Endodermal cell (in vitro differentiated cells): ENCODE measurements around the gene IL1F10. TPM values are rescaled to one million over a fixed set of nuclear protein-coding genes. Genes with fewer than 3 reads are reported as not detected.

Experiments used
- DNase-seq: peaks from one replicate; pipeline ENCODE4 v3.0.0-alpha.2; 2017
- H3K27ac ChIP-seq: 2 replicates; pipeline ENCODE4 v1.5.1; 2013; ENCODE audit warnings: mild to moderate bottlenecking, low read depth, low read length, moderate library complexity
- H3K27me3 ChIP-seq: 2 replicates; pipeline ENCODE4 v1.6.1; 2013; ENCODE audit warnings: mild to moderate bottlenecking, low read length, moderate library complexity; ENCODE audit not compliant: insufficient read depth, control insufficient read depth, poor library complexity, severe bottlenecking
- H3K36me3 ChIP-seq: 2 replicates; pipeline ENCODE4 v1.7.0; 2013; ENCODE audit warnings: mild to moderate bottlenecking, low read length, moderate library complexity; ENCODE audit not compliant: control insufficient read depth, insufficient read depth
- H3K4me1 ChIP-seq: one replicate; pipeline ENCODE4 v1.7.0; 2013; ENCODE audit warnings: low read length; ENCODE audit not compliant: control insufficient read depth, insufficient read depth
- H3K4me3 ChIP-seq: 2 replicates; pipeline ENCODE4 v1.5.1; 2013; ENCODE audit warnings: mild to moderate bottlenecking, low read length, moderate library complexity
- H3K9ac ChIP-seq: 2 replicates; pipeline ENCODE4 v1.6.1; 2013; ENCODE audit warnings: mild to moderate bottlenecking, low read length, moderate library complexity; ENCODE audit not compliant: poor library complexity, severe bottlenecking; ENCODE audit errors: extremely low read depth
- H3K9me3 ChIP-seq: 2 replicates; pipeline ENCODE4 v1.6.1; 2013; ENCODE audit warnings: mild to moderate bottlenecking, low read length, moderate library complexity; ENCODE audit not compliant: control insufficient read depth
- H3K27ac Mint-ChIP-seq: 2 replicates; pipeline ENCODE4 v1.8.0; 2020; ENCODE audit warnings: mixed read lengths
- H3K27me3 Mint-ChIP-seq: 2 replicates; pipeline ENCODE4 v1.8.0; 2021; ENCODE audit warnings: mild to moderate bottlenecking, mixed read lengths; ENCODE audit not compliant: insufficient read depth
- H3K36me3 Mint-ChIP-seq: 2 replicates; pipeline ENCODE4 v1.8.0; 2020; ENCODE audit warnings: low read depth, mixed read lengths
- H3K4me1 Mint-ChIP-seq: 2 replicates; pipeline ENCODE4 v1.8.0; 2020; ENCODE audit warnings: mixed read lengths
- H3K4me3 Mint-ChIP-seq: 2 replicates; pipeline ENCODE4 v1.8.0; 2020; ENCODE audit warnings: mild to moderate bottlenecking, moderate library complexity, mixed read lengths
- H3K9me3 Mint-ChIP-seq: 2 replicates; pipeline ENCODE4 v1.8.0; 2020; ENCODE audit warnings: mild to moderate bottlenecking, mixed read lengths
- CTCF ChIP-seq: fragments of 200-600 bp; sonication (generic); conservative IDR thresholded peaks from 2 replicates; pipeline ENCODE4 v1.5.0; 2021; ENCODE audit warnings: antibody characterized with exemption, mild to moderate bottlenecking
- WGBS, 2 experiments: methylation state at CpG; one replicate each; pipeline versions ENCODE4 v1.1.5 to v1.1.7; 2013; ENCODE audit warnings: missing lambda C conversion rate in 2 of 2, mixed read lengths in 1 of 2; ENCODE audit not compliant: insufficient coverage in 1 of 2, insufficient read length in 1 of 2; 5-methylcytosine and 5-hydroxymethylcytosine counted together
- total RNA-seq, 2 donors: library from RNA; stranded (reverse); fragmentation: NEBNext Ultra II Directional in 1 of 2; extraction: Animal tissue kit (Norgen Biotek cat#: 25700) in 1 of 2; gene quantifications; 2 replicates in 1 of 2; 3 replicates in 1 of 2; pipeline ENCODE4 v1.2.1, GENCODE V29; 2021

Gene IL1F10
- total RNA-seq, 2 donors from 2014 or later, result not detected

DNA sequence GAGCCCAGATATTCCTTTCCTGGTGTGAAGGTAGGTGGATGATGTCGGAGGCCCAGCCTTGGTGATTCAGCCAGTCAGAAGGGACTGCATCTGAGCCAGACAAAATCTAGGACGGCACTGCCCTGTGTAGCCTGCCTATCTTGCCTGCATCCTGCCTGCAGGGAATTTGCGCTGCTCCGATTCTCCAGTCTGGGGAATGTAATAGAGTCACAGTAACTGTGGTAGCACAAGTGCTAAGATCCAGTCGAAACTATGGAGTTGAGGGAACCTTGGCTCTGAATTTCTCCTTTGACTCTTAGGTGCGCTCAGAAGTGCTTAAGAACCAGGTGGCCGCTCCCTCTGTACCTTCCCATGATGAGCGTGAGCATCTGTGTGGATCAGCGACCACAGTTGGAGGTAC, 31.0 kb upstream of the IL1F10 start:
- Histone ChIP-seq H3K9ac (no peak overlapping the region), H3K36me3 (no peaks in the 10 kb centered on the region), H3K4me1 (no peaks in the 10 kb centered on the region), H3K4me3 (no peak overlapping the region), H3K27me3 (peaks cover 30% of the 10 kb centered on the region), H3K9me3 (no peaks in the 10 kb centered on the region), H3K27ac (no peak overlapping the region)
- no peak for TF ChIP-seq CTCF
- no peak for DNase-seq
- WGBS, 2 experiments, result 93 to 100% methylated on average over 9 of the region's 9 CpGs
- no peak overlapping the region for H3K27ac Mint-ChIP-seq
- no peak overlapping the region for H3K4me3 Mint-ChIP-seq
- peaks cover 2% of the 10 kb centered on the region for H3K4me1 Mint-ChIP-seq
- peaks cover 19% of the 10 kb centered on the region for H3K27me3 Mint-ChIP-seq
- H3K9me3 Mint-ChIP-seq, result no peaks in the 10 kb centered on the region
- H3K36me3 Mint-ChIP-seq, result no peaks in the 10 kb centered on the region

- Histone ChIP-seq H3K4me3 (no peak overlapping the region), H3K9me3 (no peaks in the 10 kb centered on the region), H3K27ac (no peak overlapping the region), H3K4me1 (no peaks in the 10 kb centered on the region), H3K27me3 (peaks cover 16% of the 10 kb centered on the region), H3K9ac (no peak overlapping the region), H3K36me3 (no peaks in the 10 kb centered on the region)
- no peak for DNase-seq
- TF ChIP-seq CTCF, result no peak
- H3K4me3 Mint-ChIP-seq, result no peak overlapping the region
- H3K27ac Mint-ChIP-seq, result no peak overlapping the region
- peaks cover 18% of the 10 kb centered on the region for H3K27me3 Mint-ChIP-seq
- no peaks in the 10 kb centered on the region for H3K36me3 Mint-ChIP-seq
- H3K4me1 Mint-ChIP-seq, result peaks cover 2% of the 10 kb centered on the region
- 94 to 95% methylated on average over 2 to 3 of the region's 3 CpGs for WGBS, 2 experiments
- H3K9me3 Mint-ChIP-seq, result no peaks in the 10 kb centered on the region
Observed at GRCh38 chr2:113038291-113038690, 29.5 kb upstream of the IL1F10 start.

DNA sequence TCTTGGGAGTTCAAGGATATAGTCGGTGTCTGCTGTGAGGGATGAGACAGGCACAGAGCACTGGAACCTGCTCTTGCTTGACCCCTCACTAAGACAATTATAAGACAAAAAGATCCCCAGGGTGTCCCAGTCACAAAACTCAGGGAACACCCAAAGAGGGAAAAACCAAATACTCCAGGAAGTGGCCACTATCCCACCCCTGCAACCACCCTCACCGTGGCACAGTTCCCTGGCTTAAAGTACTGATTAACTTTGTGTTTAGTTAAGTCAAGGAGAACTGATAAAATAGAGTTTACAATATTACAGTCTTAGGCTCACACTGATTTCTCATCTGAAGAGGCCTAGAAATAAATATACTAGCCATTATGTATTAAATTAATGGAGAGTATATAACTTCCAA, 28.6 kb upstream of the IL1F10 start:
- WGBS, 2 experiments, result 90% methylated on average over 2 of the region's 2 CpGs; no CpG with 5 or more reads in 1 of the 2 experiments
- Mint-ChIP-seq H3K9me3 (no peaks in the 10 kb centered on the region), H3K27ac (no peak overlapping the region), H3K4me1 (peaks cover 2% of the 10 kb centered on the region), H3K36me3 (no peaks in the 10 kb centered on the region), H3K27me3 (peaks cover 16% of the 10 kb centered on the region), H3K4me3 (no peak overlapping the region)
- no peak for TF ChIP-seq CTCF
- Histone ChIP-seq H3K4me3 (no peak overlapping the region), H3K9ac (no peak overlapping the region), H3K27ac (no peak overlapping the region), H3K36me3 (no peaks in the 10 kb centered on the region), H3K27me3 (peaks cover 12% of the 10 kb centered on the region), H3K4me1 (no peaks in the 10 kb centered on the region), H3K9me3 (no peaks in the 10 kb centered on the region)
- DNase-seq, result no peak
